HG02678 (cell line): ENCODE results near the gene BRD1.

Source experiments
- ATAC-seq: cut with Tn5 transposase; IDR thresholded peaks from one replicate; pipeline ENCODE4 v1.9.1; 2021; ENCODE audit warnings: mild to moderate bottlenecking, moderate library complexity; ENCODE audit not compliant: unreplicated experiment

Gene BRD1

GRCh38 chr22:49754696-49755630 is 72.7 kb downstream of the BRD1 start:
- no peak for ATAC-seq

DNA sequence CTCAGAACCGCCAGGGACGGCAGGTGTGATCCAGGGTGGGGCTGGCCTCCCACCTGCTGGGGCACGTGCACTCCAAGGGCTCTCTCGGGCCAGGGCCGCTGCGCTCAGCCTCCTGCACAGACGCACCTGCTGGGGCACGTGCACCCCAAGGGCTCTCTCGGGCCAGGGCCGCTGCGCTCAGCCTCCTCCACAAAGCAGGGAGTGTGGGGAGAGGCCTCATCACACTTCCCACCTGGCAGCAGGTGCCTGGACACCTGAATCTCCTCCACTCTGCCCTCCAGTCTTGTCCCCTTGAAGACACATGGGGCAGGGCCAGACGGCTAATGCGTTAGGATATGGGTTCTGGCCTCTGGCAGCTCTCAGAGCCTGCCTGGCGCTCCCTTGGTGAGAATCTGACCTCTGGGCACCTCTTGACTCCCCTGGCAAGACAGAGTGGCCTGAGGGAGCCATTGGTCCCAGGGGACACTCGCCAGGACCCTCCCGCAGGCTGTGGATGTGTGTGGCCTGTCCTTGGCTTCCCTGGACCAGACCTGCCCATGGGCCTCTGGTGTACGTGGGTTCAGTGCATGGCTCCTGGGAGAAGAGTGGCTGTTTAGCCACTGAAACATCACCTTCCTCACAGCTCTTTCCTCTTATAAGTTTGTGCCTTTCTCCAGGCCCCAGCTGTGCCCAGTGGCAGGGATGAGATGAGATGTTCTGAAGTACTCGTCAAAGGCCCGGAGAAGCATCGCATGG is 73.5 kb downstream of the BRD1 start:
- no peak for ATAC-seq

- ATAC-seq = no peak
These were observed 74.3 kb downstream of the BRD1 start for GRCh38 chr22:49753276-49753890.

DNA sequence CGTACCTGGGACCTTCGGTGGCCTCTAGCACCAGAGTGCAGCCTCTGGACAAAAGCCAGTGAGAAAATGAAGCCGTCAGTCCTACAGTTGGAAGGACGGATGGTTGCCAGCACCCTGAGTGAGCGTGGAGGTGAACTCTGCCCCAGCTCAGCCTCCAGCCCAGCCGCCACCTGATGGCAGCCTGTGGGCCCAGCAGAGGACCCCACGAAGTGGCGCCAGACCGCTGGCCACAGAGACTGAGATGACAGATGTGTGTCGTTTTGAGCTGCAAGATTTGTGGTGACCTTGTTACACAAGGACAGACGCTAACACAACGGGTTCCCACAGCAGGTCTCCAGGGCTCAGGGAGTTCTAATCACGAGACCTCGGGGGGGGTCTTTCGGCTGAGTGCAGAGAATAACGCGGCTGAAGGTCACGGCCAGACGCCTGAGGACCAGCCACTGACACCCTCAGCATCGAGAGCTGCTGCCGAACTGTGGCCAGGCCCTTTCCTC is 75.0 kb downstream of the BRD1 start:
- no peak for ATAC-seq

GRCh38 chr22:49751966-49752597 is 75.6 kb downstream of the BRD1 start:
- ATAC-seq = no peak

DNA sequence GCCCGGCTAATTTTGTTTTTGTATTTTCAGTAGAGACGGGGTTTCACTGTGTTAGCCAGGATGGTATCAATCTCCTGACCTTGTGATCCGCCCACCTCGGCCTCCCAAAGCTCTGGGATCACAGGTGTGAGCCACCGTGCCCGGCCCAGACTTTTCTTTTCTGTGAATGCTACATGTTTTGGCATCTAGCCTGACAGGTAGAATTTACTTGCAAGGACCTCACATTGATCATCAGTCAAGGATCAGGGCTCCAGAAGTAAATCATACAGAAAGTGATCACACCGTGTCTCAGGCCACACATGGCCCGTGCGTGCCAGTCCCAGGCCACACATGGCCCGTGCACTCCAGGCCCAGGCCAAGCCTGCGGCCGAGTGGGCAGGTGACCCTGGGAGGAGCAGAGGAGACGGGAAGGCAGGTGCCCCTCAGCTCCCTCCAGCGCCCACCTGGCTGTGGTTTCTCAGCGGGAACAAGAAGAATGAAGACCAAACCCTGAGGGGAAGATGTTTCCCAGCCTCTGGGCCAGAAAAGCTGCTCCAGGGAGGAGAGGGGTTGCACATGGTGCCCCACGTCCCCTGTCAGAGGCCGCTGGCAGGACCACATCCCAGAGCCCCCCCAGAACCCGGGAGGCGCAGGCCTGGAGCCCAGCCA is 76.2 kb downstream of the BRD1 start:
- no peak for ATAC-seq

DNA sequence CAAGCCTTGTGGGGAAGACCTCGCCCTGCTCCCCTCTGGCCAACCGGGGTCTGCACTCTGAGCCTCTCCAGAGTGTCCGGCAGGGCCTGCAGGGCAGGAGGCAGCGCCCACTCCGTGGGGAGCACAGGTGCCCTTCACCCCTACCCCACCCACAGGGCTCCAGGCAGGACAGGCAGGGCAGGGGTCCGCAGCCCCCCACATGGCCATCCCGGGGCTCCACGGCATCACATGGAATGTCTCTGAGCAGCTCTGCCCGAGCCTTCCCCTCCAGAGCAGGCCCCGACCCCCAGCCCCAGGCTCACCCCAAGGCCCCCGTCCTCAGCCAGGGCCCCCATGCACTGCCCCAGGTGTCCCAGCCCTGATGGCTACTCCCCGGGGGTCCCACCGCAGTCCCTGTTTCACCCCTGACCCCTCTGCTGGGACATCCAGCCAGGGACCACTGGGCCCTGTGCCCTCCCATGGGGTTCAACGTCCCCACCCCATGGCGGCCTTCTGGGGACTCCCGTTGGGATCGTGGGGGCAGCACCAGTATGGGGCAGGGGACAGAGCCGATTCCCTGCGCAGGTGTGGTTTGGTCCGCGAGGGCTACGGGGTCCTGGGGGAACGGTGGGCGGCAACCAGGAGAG is 77.7 kb downstream of the BRD1 start:
- ATAC-seq = no peak

DNA sequence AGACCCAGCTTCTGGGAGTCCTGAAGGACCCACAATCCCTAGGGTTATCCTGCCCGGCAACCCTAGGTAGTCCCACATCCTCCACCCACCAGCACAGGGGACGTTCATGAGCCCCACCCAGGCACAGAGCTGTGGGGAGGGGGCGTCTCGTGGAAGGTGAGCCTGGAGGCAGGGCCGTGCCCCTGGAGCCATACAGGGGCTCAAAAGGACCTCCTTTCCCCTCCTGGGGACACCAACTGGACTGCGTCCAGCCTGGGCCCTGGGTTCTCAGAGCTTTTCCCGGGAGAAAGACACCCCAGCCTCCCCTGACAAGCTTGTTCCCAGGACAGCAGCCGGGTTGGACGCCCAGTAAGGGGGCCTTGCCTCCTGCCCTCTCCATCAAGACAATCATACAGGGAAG is 78.4 kb downstream of the BRD1 start:
- no peak for ATAC-seq

DNA sequence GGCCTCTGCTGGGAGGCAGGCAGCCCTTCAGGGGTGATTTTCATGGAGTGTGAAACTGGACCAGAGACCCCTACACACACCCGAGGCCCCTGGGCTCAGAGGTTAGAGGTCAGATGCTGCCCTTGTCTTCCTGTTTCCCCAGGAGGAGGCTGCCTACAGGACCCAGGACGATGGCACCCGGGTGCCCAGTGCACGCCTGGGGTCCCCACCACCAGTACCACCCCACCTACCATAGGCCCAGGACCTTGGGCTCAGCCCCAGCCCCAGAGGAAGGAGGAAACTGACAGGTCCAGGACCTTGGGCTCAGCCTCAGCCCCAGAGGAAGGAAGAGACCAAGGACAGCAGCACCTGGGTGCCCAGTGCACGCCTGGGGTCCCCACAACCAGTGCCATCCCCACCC is 79.2 kb downstream of the BRD1 start:
- ATAC-seq = no peak

DNA sequence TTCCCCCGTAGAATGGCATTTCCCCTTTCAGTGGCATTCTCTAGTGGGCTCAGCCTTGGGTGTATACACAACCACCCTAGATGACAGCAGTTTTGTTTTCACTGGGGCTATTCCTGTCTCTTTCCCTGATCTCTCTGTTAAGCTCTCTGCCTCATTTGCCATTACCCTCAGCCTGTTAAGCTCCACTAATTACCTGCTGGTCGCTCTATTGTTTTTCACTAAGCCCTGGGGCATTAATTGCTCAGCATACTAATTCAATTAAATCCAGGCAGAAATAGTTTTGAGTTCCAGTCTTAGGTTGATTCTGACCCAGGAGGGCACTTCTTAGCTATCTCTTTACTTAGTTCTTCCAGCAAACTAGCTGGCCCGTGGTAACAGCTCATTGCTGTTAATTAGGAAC is 80.0 kb downstream of the BRD1 start:
- ATAC-seq = no peak

DNA sequence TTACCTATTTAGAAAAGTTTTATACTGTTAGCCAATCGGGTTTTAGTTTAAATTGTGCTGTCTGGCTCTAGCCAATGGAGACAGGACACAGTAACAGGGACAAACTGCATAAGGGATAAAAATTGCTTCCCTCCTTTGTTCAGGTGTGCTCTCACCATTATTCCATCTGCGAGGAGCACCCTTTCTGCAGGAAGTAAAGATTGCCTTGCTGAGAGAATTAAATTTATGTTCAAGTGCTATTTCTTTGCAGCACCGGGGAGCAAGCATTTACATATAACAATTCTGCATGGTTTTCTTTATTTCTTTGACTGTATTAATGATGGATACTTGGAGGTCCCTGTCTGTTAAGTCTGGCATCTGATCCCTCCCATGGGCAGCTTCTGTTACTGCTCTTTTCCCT is 80.5 kb downstream of the BRD1 start:
- no peak for ATAC-seq

- no peak for ATAC-seq
These were observed 81.6 kb downstream of the BRD1 start for GRCh38 chr22:49746065-49746464.

DNA sequence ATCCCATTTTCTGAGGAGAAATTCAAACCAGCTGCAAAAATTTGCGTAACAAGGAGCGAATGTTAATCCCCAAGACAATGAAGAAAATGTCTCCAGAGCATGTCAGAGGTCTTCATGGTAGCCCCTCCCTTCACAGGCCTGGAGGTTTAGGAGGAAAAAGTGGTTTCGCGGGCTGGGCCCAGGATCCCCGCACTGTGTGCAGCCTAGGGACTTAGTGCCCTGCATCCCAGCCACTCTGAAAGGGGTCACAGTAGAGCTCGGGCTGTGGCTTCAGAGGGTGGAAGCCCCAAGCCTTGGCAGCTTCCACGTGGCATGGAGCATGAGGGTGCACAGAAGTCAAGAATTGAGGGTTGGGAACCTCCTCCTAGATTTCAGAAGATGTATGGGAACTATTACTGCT is 87.4 kb downstream of the BRD1 start:
- no peak for ATAC-seq

DNA sequence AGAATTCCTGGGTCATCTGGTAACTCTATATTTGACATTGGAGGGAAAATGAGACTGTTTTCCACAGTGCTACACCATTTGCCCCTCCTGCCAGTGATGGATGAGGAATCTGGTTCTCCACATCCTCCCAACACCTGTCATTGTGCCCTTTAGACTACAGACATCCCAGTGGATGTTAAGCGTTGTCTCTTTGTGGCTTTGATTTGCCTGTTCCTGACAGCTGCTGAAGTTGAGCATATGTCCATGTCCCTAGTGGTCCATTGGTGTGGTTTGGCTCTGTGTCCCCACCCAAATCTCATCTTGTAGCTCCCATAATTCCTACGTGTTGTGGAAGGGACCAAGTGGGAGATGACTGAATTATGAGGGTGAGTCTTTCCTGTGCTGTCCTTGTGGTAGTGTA is 88.5 kb downstream of the BRD1 start:
- no peak for ATAC-seq

DNA sequence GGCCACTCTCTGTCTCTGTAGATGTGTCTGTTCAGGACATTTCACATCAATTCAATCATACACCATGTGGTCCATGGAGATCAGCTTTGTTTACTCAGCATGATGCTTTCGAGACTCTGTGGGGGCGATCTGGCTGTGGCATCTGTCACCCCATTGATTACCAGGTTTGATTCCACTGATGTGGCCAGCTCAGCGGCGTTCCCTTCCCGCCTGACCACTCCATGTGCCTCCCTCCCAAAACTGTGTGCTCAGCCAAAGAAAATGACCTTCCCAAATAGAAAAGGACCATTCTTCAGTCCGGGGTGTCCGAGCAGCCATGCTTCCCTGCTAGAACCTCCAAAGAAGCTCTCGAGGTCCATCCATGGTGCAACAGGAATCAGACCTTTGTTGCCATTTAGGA is 89.1 kb downstream of the BRD1 start:
- no peak for ATAC-seq

DNA sequence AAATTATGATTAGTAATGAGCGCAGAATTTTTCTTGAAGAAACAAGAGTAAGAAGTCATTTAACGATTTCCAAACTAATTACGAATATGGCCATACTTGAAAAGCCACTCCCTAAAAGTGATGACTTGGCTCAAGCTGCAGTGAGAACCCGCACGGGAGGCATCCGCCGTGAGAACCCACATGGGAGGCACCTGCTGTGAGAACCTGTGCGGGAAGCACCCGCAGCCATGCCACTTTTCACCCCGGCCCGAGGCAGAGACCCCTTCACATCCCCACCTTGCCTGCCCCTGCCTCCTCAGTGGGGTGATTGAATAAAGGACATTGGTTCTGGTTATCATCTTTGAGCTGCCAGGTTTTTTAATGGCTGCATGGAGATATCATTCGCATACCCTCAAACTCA is 89.7 kb downstream of the BRD1 start:
- no peak for ATAC-seq

DNA sequence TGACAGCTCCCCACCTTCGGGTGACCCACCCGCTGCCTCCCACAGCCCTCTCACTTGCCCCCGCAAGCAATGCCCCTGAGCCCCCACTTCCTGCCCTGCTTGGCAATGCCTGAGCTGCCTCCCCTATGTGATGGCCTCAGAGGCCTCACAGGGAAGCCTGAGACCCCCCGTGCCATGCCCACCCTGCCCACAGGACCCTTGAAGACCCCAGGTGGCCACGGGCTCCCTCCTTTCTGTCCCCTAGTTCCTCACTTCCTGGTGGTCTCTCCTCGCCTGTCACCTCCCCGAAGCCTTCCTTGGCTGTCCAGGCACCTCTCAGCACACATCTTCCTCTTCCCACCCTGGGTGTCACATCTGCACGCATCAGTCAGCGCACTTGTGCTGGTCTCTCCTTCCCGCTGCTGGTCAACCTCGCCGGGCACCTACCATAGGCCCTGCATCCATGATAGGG is 90.5 kb downstream of the BRD1 start:
- no peak for ATAC-seq

DNA sequence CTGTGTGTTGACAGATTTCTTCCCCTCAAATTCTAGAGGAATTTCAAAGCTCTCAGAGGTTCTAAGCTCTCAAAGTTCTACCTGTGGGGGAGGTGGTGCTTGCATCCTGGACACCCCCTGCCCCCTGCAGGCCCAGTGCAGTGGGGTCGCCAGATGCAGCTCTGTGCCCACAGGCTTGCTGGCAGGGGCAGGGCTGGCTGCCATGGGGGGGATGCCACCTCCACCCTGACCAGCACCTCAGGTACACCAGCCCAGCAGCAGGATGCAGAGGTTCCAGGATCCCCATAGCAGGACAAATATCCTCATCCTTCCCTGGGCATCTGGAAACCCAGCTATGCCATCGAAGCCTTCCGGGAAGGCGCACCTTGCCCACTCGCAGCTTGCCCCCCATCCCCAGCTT is 91.1 kb downstream of the BRD1 start:
- ATAC-seq = no peak

GRCh38 chr22:49735901-49736421 is 91.7 kb downstream of the BRD1 start:
- ATAC-seq = no peak

DNA sequence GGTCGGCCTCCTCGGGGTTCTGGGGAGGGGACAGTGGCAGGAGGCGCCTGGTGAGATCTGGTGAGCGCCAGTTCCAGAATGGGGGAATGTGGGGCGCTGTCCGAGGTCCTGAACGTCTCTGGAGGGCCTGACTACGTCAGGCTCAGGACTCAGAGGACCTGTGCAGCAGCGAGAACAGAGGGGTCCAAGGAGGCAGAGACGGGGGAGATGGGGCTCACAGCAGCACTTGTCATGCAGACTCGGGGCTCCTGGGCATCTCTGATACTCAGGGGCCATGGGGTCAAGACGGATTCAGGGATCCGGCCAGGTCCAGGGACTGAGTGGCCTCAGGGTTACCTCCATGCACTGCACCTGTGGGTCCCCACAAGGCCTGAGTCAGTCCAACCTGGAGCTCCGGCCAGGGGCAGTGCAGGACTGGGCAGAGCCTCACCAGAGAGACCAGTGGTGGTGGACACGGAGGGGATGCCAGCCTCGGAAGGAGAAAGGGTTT is 92.2 kb downstream of the BRD1 start:
- ATAC-seq = no peak
